K562 (cell line): ENCODE results near the gene ZNF785.

Source experiments
- GATA2 ChIP-seq: sonication (generic); formaldehyde crosslinking; IDR thresholded peaks from 2 replicates; pipeline ENCODE4 v1.4.0; 2020; ENCODE audit warnings: mild to moderate bottlenecking, missing genetic modification reagents
- NELFE ChIP-seq: IDR thresholded peaks from 2 replicates; pipeline ENCODE4 v1.6.1; 2011; ENCODE audit warnings: mild to moderate bottlenecking; ENCODE audit not compliant: insufficient read depth, insufficient read length
- POLR2AphosphoS5 ChIP-seq: IDR thresholded peaks from 2 replicates; pipeline ENCODE4 v1.6.1; 2011; ENCODE audit warnings: mild to moderate bottlenecking, low read depth, low read length, moderate library complexity; ENCODE audit not compliant: control insufficient read depth, insufficient read depth
- RAD21 ChIP-seq, 2 experiments: fragments of 250-450 bp in 1 of 2; fragments of 450-650 bp in 1 of 2; sonication (Bioruptor Pico) in 1 of 2; formaldehyde crosslinking in 1 of 2; IDR thresholded peaks in 1 of 2; conservative IDR thresholded peaks in 1 of 2; 2 replicates each; pipeline versions ENCODE4 v1.4.0 to v1.8.0; 2020 to 2022; ENCODE audit warnings: mild to moderate bottlenecking in 2 of 2, moderate library complexity in 1 of 2
- YY1 ChIP-seq, 3 experiments: IDR thresholded peaks; 2 replicates each; pipeline ENCODE4 v1.6.1; 2011; ENCODE audit warnings: low read length in 2 of 3, mild to moderate bottlenecking in 2 of 3, moderate library complexity in 2 of 3, borderline replicate concordance in 1 of 3, control low read depth in 1 of 3, low read depth in 1 of 3; ENCODE audit not compliant: insufficient read depth in 3 of 3, insufficient replicate concordance in 2 of 3, control insufficient read depth in 1 of 3, insufficient read length in 1 of 3; ENCODE audit errors: extremely low read depth in 1 of 3
- ZNF239 ChIP-seq: fragments of 250-450 bp; sonication (Bioruptor Pico); IDR thresholded peaks from 2 replicates; pipeline ENCODE4 v1.4.0; 2020; ENCODE audit warnings: mild to moderate bottlenecking
- ZNF311 ChIP-seq: fragments of 250-450 bp; sonication (Bioruptor Pico); IDR thresholded peaks from 2 replicates; pipeline ENCODE4 v1.4.0; 2020; ENCODE audit warnings: mild to moderate bottlenecking, moderate library complexity
- TF ChIP-seq, protein P1 (sequence below): fragments of 450-650 bp; IDR thresholded peaks from 2 replicates; pipeline ENCODE4 v1.6.1; 2014; ENCODE audit warnings: low read depth, mild to moderate bottlenecking, moderate library complexity, borderline replicate concordance
- TF ChIP-seq, protein P2 (sequence below): sonication (generic); formaldehyde crosslinking; IDR thresholded peaks from 2 replicates; pipeline ENCODE4 v1.8.1; 2022; ENCODE audit warnings: missing genetic modification reagents
- TF ChIP-seq, protein P3 (sequence below): fragments of 450-650 bp; formaldehyde crosslinking; IDR thresholded peaks from 2 replicates; pipeline ENCODE4 v1.4.0; 2020; ENCODE audit warnings: mild to moderate bottlenecking, moderate library complexity
- TF ChIP-seq, protein P4 (sequence below), 3 experiments: IDR thresholded peaks in 2 of 3; conservative IDR thresholded peaks in 1 of 3; 2 replicates each; pipeline ENCODE4 v1.5.1; 2011 to 2012; ENCODE audit warnings: low read length in 3 of 3, mild to moderate bottlenecking in 3 of 3, control low read depth in 2 of 3, improper control_type of control experiment in 1 of 3, inconsistent platforms in 1 of 3, low read depth in 1 of 3, mixed read lengths in 1 of 3, moderate library complexity in 1 of 3; ENCODE audit not compliant: insufficient read depth in 2 of 3
- TF ChIP-seq, protein P5 (sequence below): fragments of 450-650 bp; IDR thresholded peaks from 2 replicates; pipeline ENCODE4 v1.7.1; 2018; ENCODE audit warnings: mild to moderate bottlenecking, low read depth; ENCODE audit not compliant: partially characterized antibody

DNA sequence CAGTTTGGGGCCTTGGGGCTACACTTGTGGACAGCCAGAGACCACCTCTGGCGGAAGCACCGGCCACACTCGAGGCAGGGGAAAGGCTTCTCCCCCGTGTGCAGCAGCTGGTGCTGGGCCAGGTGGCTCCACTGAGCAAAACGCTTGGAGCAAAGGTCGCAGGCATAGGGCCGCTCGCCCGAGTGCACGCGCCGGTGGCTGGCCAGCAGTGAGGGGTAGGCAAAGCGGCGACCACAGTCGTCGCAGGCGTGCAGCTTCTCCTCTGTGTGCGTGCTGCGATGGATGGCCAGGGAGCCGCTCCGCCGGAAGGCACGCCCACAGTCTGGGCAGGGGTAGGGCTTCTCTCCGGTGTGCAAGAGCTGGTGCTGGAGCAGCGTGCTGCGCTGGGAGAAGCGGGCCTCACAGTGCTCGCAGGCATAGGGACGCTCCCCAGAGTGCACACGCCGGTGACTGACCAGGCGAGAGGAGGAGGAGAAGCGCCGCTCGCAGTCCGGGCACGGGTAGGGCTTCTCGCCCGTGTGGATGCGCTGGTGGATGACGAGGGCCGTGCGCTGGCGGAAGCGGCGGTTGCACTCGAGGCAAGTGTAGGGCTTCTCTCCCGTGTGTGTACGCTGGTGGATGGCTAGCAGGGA, 18.9 kb upstream of the ZNF785 start:
- no peak for TF ChIP-seq RAD21 (CRISPR knock-in tag; conservative IDR thresholded peaks at IDR 0.05 in 1 of 2, IDR thresholded peaks at IDR 0.05 in 1 of 2)
- TF ChIP-seq, protein P1, sequence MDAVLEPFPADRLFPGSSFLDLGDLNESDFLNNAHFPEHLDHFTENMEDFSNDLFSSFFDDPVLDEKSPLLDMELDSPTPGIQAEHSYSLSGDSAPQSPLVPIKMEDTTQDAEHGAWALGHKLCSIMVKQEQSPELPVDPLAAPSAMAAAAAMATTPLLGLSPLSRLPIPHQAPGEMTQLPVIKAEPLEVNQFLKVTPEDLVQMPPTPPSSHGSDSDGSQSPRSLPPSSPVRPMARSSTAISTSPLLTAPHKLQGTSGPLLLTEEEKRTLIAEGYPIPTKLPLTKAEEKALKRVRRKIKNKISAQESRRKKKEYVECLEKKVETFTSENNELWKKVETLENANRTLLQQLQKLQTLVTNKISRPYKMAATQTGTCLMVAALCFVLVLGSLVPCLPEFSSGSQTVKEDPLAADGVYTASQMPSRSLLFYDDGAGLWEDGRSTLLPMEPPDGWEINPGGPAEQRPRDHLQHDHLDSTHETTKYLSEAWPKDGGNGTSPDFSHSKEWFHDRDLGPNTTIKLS: no peak
- no peak for TF ChIP-seq GATA2 (CRISPR knock-in tag)
- TF ChIP-seq, protein P2, sequence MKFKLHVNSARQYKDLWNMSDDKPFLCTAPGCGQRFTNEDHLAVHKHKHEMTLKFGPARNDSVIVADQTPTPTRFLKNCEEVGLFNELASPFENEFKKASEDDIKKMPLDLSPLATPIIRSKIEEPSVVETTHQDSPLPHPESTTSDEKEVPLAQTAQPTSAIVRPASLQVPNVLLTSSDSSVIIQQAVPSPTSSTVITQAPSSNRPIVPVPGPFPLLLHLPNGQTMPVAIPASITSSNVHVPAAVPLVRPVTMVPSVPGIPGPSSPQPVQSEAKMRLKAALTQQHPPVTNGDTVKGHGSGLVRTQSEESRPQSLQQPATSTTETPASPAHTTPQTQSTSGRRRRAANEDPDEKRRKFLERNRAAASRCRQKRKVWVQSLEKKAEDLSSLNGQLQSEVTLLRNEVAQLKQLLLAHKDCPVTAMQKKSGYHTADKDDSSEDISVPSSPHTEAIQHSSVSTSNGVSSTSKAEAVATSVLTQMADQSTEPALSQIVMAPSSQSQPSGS: no peak
- TF ChIP-seq NELFE: no peak
- TF ChIP-seq, protein P3, sequence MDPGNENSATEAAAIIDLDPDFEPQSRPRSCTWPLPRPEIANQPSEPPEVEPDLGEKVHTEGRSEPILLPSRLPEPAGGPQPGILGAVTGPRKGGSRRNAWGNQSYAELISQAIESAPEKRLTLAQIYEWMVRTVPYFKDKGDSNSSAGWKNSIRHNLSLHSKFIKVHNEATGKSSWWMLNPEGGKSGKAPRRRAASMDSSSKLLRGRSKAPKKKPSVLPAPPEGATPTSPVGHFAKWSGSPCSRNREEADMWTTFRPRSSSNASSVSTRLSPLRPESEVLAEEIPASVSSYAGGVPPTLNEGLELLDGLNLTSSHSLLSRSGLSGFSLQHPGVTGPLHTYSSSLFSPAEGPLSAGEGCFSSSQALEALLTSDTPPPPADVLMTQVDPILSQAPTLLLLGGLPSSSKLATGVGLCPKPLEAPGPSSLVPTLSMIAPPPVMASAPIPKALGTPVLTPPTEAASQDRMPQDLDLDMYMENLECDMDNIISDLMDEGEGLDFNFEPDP (CRISPR knock-in tag): no peak
- TF ChIP-seq, protein P4, sequence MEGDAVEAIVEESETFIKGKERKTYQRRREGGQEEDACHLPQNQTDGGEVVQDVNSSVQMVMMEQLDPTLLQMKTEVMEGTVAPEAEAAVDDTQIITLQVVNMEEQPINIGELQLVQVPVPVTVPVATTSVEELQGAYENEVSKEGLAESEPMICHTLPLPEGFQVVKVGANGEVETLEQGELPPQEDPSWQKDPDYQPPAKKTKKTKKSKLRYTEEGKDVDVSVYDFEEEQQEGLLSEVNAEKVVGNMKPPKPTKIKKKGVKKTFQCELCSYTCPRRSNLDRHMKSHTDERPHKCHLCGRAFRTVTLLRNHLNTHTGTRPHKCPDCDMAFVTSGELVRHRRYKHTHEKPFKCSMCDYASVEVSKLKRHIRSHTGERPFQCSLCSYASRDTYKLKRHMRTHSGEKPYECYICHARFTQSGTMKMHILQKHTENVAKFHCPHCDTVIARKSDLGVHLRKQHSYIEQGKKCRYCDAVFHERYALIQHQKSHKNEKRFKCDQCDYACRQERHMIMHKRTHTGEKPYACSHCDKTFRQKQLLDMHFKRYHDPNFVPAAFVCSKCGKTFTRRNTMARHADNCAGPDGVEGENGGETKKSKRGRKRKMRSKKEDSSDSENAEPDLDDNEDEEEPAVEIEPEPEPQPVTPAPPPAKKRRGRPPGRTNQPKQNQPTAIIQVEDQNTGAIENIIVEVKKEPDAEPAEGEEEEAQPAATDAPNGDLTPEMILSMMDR (IDR thresholded peaks at IDR 0.05 in 2 of 3, conservative IDR thresholded peaks at IDR 0.05 in 1 of 3; ENCODE audit: insufficient read depth in 2 of 3, low read depth in 1 of 3, low read length in 3 of 3): no peak
- TF ChIP-seq YY1 (IDR thresholded peaks at IDR 0.05; ENCODE audit: borderline replicate concordance in 1 of 3, control insufficient read depth in 1 of 3, extremely low read depth in 1 of 3, insufficient read depth in 3 of 3, insufficient read length in 1 of 3, insufficient replicate concordance in 2 of 3, low read depth in 1 of 3, low read length in 2 of 3): no peak
- TF ChIP-seq, protein P5, sequence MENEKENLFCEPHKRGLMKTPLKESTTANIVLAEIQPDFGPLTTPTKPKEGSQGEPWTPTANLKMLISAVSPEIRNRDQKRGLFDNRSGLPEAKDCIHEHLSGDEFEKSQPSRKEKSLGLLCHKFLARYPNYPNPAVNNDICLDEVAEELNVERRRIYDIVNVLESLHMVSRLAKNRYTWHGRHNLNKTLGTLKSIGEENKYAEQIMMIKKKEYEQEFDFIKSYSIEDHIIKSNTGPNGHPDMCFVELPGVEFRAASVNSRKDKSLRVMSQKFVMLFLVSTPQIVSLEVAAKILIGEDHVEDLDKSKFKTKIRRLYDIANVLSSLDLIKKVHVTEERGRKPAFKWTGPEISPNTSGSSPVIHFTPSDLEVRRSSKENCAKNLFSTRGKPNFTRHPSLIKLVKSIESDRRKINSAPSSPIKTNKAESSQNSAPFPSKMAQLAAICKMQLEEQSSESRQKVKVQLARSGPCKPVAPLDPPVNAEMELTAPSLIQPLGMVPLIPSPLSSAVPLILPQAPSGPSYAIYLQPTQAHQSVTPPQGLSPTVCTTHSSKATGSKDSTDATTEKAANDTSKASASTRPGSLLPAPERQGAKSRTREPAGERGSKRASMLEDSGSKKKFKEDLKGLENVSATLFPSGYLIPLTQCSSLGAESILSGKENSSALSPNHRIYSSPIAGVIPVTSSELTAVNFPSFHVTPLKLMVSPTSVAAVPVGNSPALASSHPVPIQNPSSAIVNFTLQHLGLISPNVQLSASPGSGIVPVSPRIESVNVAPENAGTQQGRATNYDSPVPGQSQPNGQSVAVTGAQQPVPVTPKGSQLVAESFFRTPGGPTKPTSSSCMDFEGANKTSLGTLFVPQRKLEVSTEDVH: no peak
- TF ChIP-seq ZNF311 (CRISPR knock-in tag): no peak
- no peak for TF ChIP-seq ZNF239 (CRISPR knock-in tag)
- TF ChIP-seq POLR2AphosphoS5: no peak
